HL-60 (cell line): ENCODE results near the gene KCNIP2.

Experiments
- DNase-seq, 2 experiments: peaks; one replicate each; pipeline ENCODE4 v3.0.0-alpha.2; 2010 to 2020; ENCODE audit warnings: low read depth in 1 of 2, low spot score in 1 of 2
- H3K27ac ChIP-seq: fragments of 250-450 bp; sonication (Bioruptor Pico); replicated peaks from 2 replicates; pipeline ENCODE4 v1.5.1; 2020; ENCODE audit warnings: mild to moderate bottlenecking, moderate library complexity
- H3K27me3 ChIP-seq: fragments of 250-450 bp; sonication (Bioruptor Pico); 2 replicates; pipeline ENCODE4 v1.5.1; 2021; ENCODE audit warnings: mild to moderate bottlenecking, moderate library complexity; ENCODE audit not compliant: insufficient read depth, poor library complexity, severe bottlenecking
- H3K4me3 ChIP-seq: replicated peaks from 2 replicates; pipeline ENCODE4 v1.5.1; 2011; ENCODE audit warnings: mild to moderate bottlenecking, control low read depth, low read length; ENCODE audit not compliant: insufficient read depth
- CTCF ChIP-seq: IDR thresholded peaks from one replicate; pipeline ENCODE4 v1.5.1; 2011; ENCODE audit warnings: low read length, control low read depth, inconsistent platforms; ENCODE audit not compliant: insufficient read depth
- GABPA ChIP-seq: IDR thresholded peaks from 2 replicates; pipeline ENCODE4 v1.6.1; 2012; ENCODE audit warnings: low read depth
- POLR2AphosphoS5 ChIP-seq: IDR thresholded peaks from 2 replicates; pipeline ENCODE4 v1.6.1; 2012; ENCODE audit warnings: low read depth
- REST ChIP-seq: IDR thresholded peaks from 2 replicates; pipeline ENCODE4 v1.6.1; 2012; ENCODE audit warnings: low read depth; ENCODE audit not compliant: insufficient replicate concordance
- SPI1 ChIP-seq: IDR thresholded peaks from 2 replicates; pipeline ENCODE4 v1.6.1; 2012; ENCODE audit warnings: low read depth, mild to moderate bottlenecking, borderline replicate concordance

KCNIP2 gene

GRCh38 chr10:101839002-101839401 is 4.6 kb downstream of the KCNIP2 start:
- Histone ChIP-seq H3K27ac (no peak overlapping the region), H3K4me3 (no peak overlapping the region)
- TF ChIP-seq SPI1 (no peak), GABPA (no peak), REST (no peak)

GRCh38 chr10:101838416-101838970 is 5.1 kb downstream of the KCNIP2 start:
- DNase-seq, result no peak
- no peaks in the 10 kb centered on the region for H3K27me3 ChIP-seq
- no peak overlapping the region for H3K27ac ChIP-seq
- TF ChIP-seq REST, result no peak
- no peak for TF ChIP-seq POLR2AphosphoS5
- TF ChIP-seq CTCF, result no peak
- no peak for TF ChIP-seq SPI1
- TF ChIP-seq GABPA, result no peak
- no peak overlapping the region for H3K4me3 ChIP-seq

More at GRCh38 chr10:101839002-101839401, 4.6 kb downstream of the KCNIP2 start:
- DNase-seq, result no peak
- no peaks in the 10 kb centered on the region for H3K27me3 ChIP-seq

- Histone ChIP-seq H3K27me3 (no peaks in the 10 kb centered on the region), H3K4me3 (no peak overlapping the region), H3K27ac (no peak overlapping the region)
- no peak for DNase-seq
- no peak for TF ChIP-seq CTCF
Measured at GRCh38 chr10:101837748-101838147, 5.9 kb downstream of the KCNIP2 start.

GRCh38 chr10:101835362-101835761 is 8.2 kb downstream of the KCNIP2 start:
- no peak for DNase-seq
- H3K27ac ChIP-seq, result no peak overlapping the region
- H3K4me3 ChIP-seq, result no peak overlapping the region
- H3K27me3 ChIP-seq, result no peaks in the 10 kb centered on the region
- TF ChIP-seq CTCF (no peak), SPI1 (no peak), GABPA (no peak), REST (no peak), POLR2AphosphoS5 (no peak)
